GM23338 (cell line): ENCODE data around the gene YJEFN3. TPM values are rescaled to one million over a fixed set of nuclear protein-coding genes. Genes with fewer than 3 reads are reported as not detected.

Experiments used
- ATAC-seq: fragments of 200-7000 bp; cut with Tn5 transposase; 3 replicates; pipeline ENCODE4 v1.9.1; 2020
- DNase-seq: peaks from one replicate; pipeline ENCODE4 v3.0.0-alpha.2; 2015; ENCODE audit warnings: low spot score
- H2AFZ ChIP-seq: fragments of 200-600 bp; sonication (generic); 2 replicates; pipeline ENCODE4 v1.8.0; 2016; ENCODE audit warnings: antibody characterized with exemption, mild to moderate bottlenecking, moderate library complexity
- H3F3A ChIP-seq: fragments of 200-600 bp; sonication (generic); replicated peaks from 2 replicates; pipeline ENCODE4 v1.8.0; 2017; ENCODE audit warnings: antibody characterized with exemption, mixed run types, low read depth
- H3K27ac ChIP-seq: fragments of 200-600 bp; sonication (generic); 2 replicates; pipeline ENCODE4 v1.6.1; 2016; ENCODE audit warnings: low read depth
- H3K27me3 ChIP-seq: fragments of 200-600 bp; sonication (generic); 2 replicates; pipeline ENCODE4 v1.8.0; 2016; ENCODE audit warnings: mild to moderate bottlenecking, mixed run types, moderate library complexity; ENCODE audit not compliant: insufficient read depth
- H3K36me3 ChIP-seq: fragments of 200-600 bp; sonication (generic); 2 replicates; pipeline ENCODE4 v1.8.0; 2016; ENCODE audit warnings: mild to moderate bottlenecking; ENCODE audit not compliant: insufficient read depth
- H3K4me1 ChIP-seq: fragments of 200-600 bp; sonication (generic); 2 replicates; pipeline ENCODE4 v1.8.0; 2016; ENCODE audit warnings: mild to moderate bottlenecking, moderate library complexity; ENCODE audit not compliant: insufficient read depth
- H3K4me2 ChIP-seq: fragments of 200-600 bp; sonication (generic); 2 replicates; pipeline ENCODE4 v1.7.1; 2017; ENCODE audit warnings: mixed run types
- H3K4me3 ChIP-seq: fragments of 200-600 bp; sonication (generic); 2 replicates; pipeline ENCODE4 v1.6.1; 2016; ENCODE audit warnings: mixed run types
- H3K79me2 ChIP-seq: fragments of 200-600 bp; sonication (generic); replicated peaks from 2 replicates; pipeline ENCODE4 v1.8.0; 2017; ENCODE audit warnings: mild to moderate bottlenecking; ENCODE audit not compliant: insufficient read depth
- H3K9me2 ChIP-seq: fragments of 200-600 bp; sonication (generic); 2 replicates; pipeline ENCODE4 v1.8.0; 2017; ENCODE audit not compliant: insufficient read depth
- H4K20me1 ChIP-seq: fragments of 200-600 bp; sonication (generic); replicated peaks from 2 replicates; pipeline ENCODE4 v1.8.0; 2017; ENCODE audit warnings: mild to moderate bottlenecking; ENCODE audit not compliant: insufficient read depth
- H3K27ac Mint-ChIP-seq: 2 replicates; pipeline ENCODE4 v1.8.0; 2020; ENCODE audit warnings: inconsistent platforms, mild to moderate bottlenecking, moderate library complexity, mixed read lengths
- H3K27me3 Mint-ChIP-seq: 3 replicates; pipeline ENCODE4 v1.8.0; 2022; ENCODE audit warnings: low read depth, mild to moderate bottlenecking, moderate library complexity, mixed read lengths, inconsistent platforms; ENCODE audit not compliant: insufficient read depth, poor library complexity
- H3K36me3 Mint-ChIP-seq: 3 replicates; pipeline ENCODE4 v1.8.0; 2021; ENCODE audit warnings: low read depth, mild to moderate bottlenecking, inconsistent platforms, moderate library complexity, mixed read lengths
- H3K4me1 Mint-ChIP-seq: 3 replicates; pipeline ENCODE4 v1.8.0; 2020; ENCODE audit warnings: mild to moderate bottlenecking, inconsistent platforms, mixed read lengths
- H3K4me3 Mint-ChIP-seq: 3 replicates; pipeline ENCODE4 v1.8.0; 2021; ENCODE audit warnings: moderate library complexity, mild to moderate bottlenecking, inconsistent platforms, mixed read lengths
- H3K9me3 Mint-ChIP-seq: 3 replicates; pipeline ENCODE4 v1.8.0; 2020; ENCODE audit warnings: moderate library complexity, mild to moderate bottlenecking, inconsistent platforms, mixed read lengths
- CREB1 ChIP-seq: fragments of 250-450 bp; sonication (Bioruptor Pico); IDR thresholded peaks from 2 replicates; pipeline ENCODE4 v1.5.0; 2020; ENCODE audit warnings: low read depth, mild to moderate bottlenecking, moderate library complexity
- EZH2 ChIP-seq: fragments of 200-600 bp; sonication (generic); IDR thresholded peaks from one replicate; pipeline ENCODE4 v1.8.0; 2017; ENCODE audit warnings: antibody characterized with exemption, mild to moderate bottlenecking, low read depth; ENCODE audit not compliant: unreplicated experiment
- EZH2phosphoT487 ChIP-seq: fragments of 200-600 bp; sonication (generic); IDR thresholded peaks from one replicate; pipeline ENCODE4 v1.8.1; 2018; ENCODE audit warnings: antibody characterized with exemption; ENCODE audit not compliant: unreplicated experiment
- POLR2AphosphoS5 ChIP-seq: IDR thresholded peaks from 2 replicates; pipeline ENCODE4 v1.6.1; 2016; ENCODE audit warnings: antibody characterized with exemption, low read depth
- STAT1 ChIP-seq: IDR thresholded peaks from one replicate; pipeline ENCODE4 v1.6.1; 2016; ENCODE audit warnings: antibody characterized with exemption; ENCODE audit not compliant: unreplicated experiment
- ZNF114 ChIP-seq: fragments of 250-450 bp; sonication (Bioruptor Pico); IDR thresholded peaks from 2 replicates; pipeline ENCODE4 v1.5.0; 2020; ENCODE audit warnings: mild to moderate bottlenecking, moderate library complexity
- ZNF331 ChIP-seq: fragments of 250-450 bp; sonication (Bioruptor Pico); IDR thresholded peaks from 2 replicates; pipeline ENCODE4 v1.5.0; 2020; ENCODE audit warnings: low read depth, mild to moderate bottlenecking, moderate library complexity
- polyA plus RNA-seq: library from polyadenylated mRNA; unstranded; fragments of >200 nt; fragmentation: Nextera tagmentation; extraction: Ambion mirVana; gene quantifications from 2 replicates; pipeline ENCODE4 v1.2.1, GENCODE V29; 2016
- total RNA-seq: library from RNA; depleted of rRNA; stranded (reverse); fragments of >200 nt; shearing (Covaris generic); gene quantifications from 2 replicates; pipeline ENCODE4 v1.2.3, GENCODE V29; 2014
- TF ChIP-seq, protein P1 (sequence below), 2 experiments: fragments of 200-600 bp in 1 of 2; sonication (generic) in 1 of 2; conservative IDR thresholded peaks; 2 replicates each; pipeline versions ENCODE4 v1.5.1 to v1.6.1; 2016 to 2017; ENCODE audit warnings: antibody characterized with exemption in 2 of 2, low read depth in 2 of 2, mild to moderate bottlenecking in 2 of 2, moderate library complexity in 1 of 2
- TF ChIP-seq, protein P2 (sequence below): IDR thresholded peaks from one replicate; pipeline ENCODE4 v1.6.1; 2018; ENCODE audit warnings: antibody characterized with exemption; ENCODE audit not compliant: unreplicated experiment

The YJEFN3 gene
- total and polyA plus RNA-seq, 2 experiments from 2014 or later = 3.5 to 6.5 TPM

DNA sequence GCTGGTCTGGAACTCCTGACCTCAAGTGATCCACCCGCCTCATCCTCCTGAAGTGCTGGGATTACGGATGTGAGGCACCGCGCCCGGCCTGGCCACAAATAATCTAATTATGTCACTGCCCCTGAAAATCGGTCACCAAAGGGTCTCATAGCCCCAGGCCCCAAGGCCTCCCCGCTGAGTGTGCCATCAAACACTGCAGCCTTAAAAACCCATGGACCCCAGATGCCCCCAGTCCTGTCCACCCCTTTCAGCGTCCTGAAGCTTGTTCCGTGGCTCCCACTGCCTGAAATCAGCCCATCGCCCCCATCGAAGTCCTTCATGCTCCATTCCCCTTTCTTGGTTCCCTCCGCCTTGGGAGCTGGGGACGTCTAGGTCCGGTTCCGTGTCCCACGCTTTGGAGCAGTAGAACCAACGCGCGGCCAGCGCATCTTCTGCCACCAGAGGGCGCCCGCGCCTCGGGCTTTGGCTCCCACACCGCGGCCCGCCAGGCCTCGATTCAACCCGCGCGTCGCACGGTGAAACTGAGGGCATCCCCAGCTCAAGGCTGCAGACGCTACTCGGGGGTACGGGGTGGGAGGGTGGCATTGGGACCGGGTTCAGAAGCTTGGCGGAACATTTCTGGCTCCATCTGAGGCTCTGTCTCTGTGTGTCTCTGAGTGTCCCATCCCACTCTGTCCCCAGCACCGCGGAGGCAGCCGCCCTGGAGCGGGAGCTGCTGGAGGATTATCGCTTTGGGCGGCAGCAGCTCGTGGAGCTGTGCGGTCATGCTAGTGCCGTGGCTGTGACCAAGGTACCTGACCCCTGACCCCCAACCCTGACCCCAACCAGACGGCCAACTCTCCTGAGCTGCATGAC is 3.5 kb downstream of the YJEFN3 start:
- Histone ChIP-seq H3K9me2 (no peaks in the 10 kb centered on the region), H3K4me3 (no peak overlapping the region), H3K27me3 (0 out of 2 replicates have a peak, but pooled peaks cover 3% of the 10 kb centered on the region), H3K27ac (no peak overlapping the region), H4K20me1 (no peaks in the 10 kb centered on the region; the same call in 1 of the 2 replicates), H3K4me2 (peak overlapping the region; percentile 51; the same call in 1 of the 2 replicates), H2AFZ (no peak overlapping the region), H3K36me3 (no peaks in the 10 kb centered on the region), H3K4me1 (no peaks in the 10 kb centered on the region; the same call in 1 of the 2 replicates), H3F3A (peaks cover 27% of the 10 kb centered on the region), H3K79me2 (no peaks in the 10 kb centered on the region)
- DNase-seq (peak; percentile 94), ATAC-seq (peak; percentile 68)
- Mint-ChIP-seq H3K36me3 (peaks cover 21% of the 10 kb centered on the region), H3K4me3 (no peak overlapping the region; the same call in 2 of the 3 replicates), H3K9me3 (no peaks in the 10 kb centered on the region), H3K4me1 (peaks cover 32% of the 10 kb centered on the region), H3K27me3 (peaks cover 22% of the 10 kb centered on the region), H3K27ac (0 out of 2 replicates have a peak overlapping the region, but pooled peaks have one; percentile 13)
- TF ChIP-seq, protein P1, sequence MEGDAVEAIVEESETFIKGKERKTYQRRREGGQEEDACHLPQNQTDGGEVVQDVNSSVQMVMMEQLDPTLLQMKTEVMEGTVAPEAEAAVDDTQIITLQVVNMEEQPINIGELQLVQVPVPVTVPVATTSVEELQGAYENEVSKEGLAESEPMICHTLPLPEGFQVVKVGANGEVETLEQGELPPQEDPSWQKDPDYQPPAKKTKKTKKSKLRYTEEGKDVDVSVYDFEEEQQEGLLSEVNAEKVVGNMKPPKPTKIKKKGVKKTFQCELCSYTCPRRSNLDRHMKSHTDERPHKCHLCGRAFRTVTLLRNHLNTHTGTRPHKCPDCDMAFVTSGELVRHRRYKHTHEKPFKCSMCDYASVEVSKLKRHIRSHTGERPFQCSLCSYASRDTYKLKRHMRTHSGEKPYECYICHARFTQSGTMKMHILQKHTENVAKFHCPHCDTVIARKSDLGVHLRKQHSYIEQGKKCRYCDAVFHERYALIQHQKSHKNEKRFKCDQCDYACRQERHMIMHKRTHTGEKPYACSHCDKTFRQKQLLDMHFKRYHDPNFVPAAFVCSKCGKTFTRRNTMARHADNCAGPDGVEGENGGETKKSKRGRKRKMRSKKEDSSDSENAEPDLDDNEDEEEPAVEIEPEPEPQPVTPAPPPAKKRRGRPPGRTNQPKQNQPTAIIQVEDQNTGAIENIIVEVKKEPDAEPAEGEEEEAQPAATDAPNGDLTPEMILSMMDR (conservative IDR thresholded peaks at IDR 0.05; ENCODE audit: low read depth in 2 of 2) = peak; percentile 92 to 99
- TF ChIP-seq EZH2phosphoT487 (no peak), STAT1 (no peak), CREB1 (CRISPR knock-in tag) (no peak), ZNF331 (CRISPR knock-in tag) (no peak), POLR2AphosphoS5 (peak; percentile 54), ZNF114 (CRISPR knock-in tag) (no peak), EZH2 (no peak)
- TF ChIP-seq, protein P2, sequence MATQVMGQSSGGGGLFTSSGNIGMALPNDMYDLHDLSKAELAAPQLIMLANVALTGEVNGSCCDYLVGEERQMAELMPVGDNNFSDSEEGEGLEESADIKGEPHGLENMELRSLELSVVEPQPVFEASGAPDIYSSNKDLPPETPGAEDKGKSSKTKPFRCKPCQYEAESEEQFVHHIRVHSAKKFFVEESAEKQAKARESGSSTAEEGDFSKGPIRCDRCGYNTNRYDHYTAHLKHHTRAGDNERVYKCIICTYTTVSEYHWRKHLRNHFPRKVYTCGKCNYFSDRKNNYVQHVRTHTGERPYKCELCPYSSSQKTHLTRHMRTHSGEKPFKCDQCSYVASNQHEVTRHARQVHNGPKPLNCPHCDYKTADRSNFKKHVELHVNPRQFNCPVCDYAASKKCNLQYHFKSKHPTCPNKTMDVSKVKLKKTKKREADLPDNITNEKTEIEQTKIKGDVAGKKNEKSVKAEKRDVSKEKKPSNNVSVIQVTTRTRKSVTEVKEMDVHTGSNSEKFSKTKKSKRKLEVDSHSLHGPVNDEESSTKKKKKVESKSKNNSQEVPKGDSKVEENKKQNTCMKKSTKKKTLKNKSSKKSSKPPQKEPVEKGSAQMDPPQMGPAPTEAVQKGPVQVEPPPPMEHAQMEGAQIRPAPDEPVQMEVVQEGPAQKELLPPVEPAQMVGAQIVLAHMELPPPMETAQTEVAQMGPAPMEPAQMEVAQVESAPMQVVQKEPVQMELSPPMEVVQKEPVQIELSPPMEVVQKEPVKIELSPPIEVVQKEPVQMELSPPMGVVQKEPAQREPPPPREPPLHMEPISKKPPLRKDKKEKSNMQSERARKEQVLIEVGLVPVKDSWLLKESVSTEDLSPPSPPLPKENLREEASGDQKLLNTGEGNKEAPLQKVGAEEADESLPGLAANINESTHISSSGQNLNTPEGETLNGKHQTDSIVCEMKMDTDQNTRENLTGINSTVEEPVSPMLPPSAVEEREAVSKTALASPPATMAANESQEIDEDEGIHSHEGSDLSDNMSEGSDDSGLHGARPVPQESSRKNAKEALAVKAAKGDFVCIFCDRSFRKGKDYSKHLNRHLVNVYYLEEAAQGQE = no peak
